ENCODE data around the gene ACVR1B. TPM values are rescaled to one million over a fixed set of nuclear protein-coding genes. Genes with fewer than 3 reads are reported as not detected.

Gene ACVR1B
- total RNA-seq, 1 experiment from 2014 or later: 112 TPM

DNA sequence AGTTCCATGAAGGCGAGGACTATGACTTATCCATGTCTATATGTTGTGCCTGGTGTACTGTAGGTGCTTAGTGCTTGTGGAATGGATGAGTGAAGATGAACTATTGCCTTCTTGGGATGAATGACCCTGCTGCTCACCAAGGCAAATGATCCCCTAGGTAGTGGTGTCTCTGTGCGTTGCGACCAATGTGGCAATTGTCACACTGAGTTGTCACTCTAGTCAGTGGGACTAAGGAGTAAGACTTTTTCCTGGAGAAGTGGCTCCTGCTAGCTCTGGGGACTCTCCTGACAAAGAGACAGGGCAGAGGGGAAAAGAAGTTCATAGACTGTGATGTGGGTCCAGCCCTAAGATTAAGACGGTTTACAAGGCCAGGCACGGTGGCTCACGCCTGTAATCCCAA lies 3.4 kb upstream of the ACVR1B start:
- POLR2A ChIA-PET: no interaction called here

DNA sequence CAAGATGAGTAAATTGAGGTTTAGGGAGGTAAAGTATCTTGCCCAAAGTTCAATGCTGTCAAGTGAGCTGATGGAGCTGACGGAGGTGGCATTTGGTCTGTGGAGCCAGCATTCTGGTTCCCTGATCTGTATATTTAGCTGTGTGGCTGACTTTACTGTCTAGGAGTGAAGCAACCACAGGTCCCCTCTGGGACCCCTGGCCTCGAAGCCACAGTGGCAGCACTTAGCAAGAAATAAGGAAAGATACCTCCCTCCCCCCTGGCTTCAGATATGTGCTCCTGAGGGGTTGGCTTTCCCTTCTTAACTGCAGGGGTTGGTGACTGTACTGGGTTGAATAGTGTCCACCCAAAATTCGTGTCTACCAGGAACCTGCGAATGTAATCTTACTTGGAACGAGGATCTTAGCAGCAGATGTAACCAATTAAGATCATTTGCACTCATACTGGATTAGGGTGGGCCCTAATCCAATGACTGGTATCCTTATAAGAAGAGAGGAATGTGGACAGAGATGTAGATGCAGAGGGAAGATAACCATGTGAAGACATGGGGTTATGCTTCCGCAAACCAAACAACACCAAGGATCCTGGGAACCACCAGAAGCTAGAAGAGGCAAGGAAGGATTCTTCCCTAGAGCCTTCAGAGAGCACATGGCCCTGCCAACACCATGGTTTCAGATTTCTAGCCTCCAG lies 2.0 kb upstream of the ACVR1B start:
- intact Hi-C loops (cut with micrococcal nuclease; ENCODE audit: unreplicated experiment): no loop called here
- Histone ChIP-seq H3K4me1 (peaks cover 10% of the 10 kb centered on the region), H3K36me3 (ENCODE audit: control insufficient read depth, insufficient read depth, low read length) (no peaks in the 10 kb centered on the region), H3K27me3 (replicated peaks; ENCODE audit: control insufficient read depth, insufficient read depth, low read length) (no peaks in the 10 kb centered on the region), H3K4me3 (ENCODE audit: low read depth, low read length) (no peak overlapping the region), H3K9me3 (peaks cover 9% of the 10 kb centered on the region)
- Mint-ChIP-seq H3K36me3 (ENCODE audit: insufficient read depth, unreplicated experiment) (peaks cover 15% of the 10 kb centered on the region), H3K27me3 (ENCODE audit: insufficient read depth, unreplicated experiment) (no peaks in the 10 kb centered on the region), H3K9me3 (ENCODE audit: unreplicated experiment) (peaks cover 11% of the 10 kb centered on the region), H3K4me3 (ENCODE audit: unreplicated experiment) (peak overlapping the region; percentile 38), H3K4me1 (ENCODE audit: low read depth, unreplicated experiment) (peaks cover 16% of the 10 kb centered on the region), H3K27ac (ENCODE audit: unreplicated experiment) (no peak overlapping the region)
- CTCF ChIA-PET: interaction anchor here (0.7 to 1.1 kb wide), 2 partner anchors 21 to 31 kb away, joined by 3 read pairs; no protein-coding TSS in a partner anchor
- TF ChIP-seq, protein P1, sequence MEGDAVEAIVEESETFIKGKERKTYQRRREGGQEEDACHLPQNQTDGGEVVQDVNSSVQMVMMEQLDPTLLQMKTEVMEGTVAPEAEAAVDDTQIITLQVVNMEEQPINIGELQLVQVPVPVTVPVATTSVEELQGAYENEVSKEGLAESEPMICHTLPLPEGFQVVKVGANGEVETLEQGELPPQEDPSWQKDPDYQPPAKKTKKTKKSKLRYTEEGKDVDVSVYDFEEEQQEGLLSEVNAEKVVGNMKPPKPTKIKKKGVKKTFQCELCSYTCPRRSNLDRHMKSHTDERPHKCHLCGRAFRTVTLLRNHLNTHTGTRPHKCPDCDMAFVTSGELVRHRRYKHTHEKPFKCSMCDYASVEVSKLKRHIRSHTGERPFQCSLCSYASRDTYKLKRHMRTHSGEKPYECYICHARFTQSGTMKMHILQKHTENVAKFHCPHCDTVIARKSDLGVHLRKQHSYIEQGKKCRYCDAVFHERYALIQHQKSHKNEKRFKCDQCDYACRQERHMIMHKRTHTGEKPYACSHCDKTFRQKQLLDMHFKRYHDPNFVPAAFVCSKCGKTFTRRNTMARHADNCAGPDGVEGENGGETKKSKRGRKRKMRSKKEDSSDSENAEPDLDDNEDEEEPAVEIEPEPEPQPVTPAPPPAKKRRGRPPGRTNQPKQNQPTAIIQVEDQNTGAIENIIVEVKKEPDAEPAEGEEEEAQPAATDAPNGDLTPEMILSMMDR (IDR thresholded peaks at IDR 0.05; ENCODE audit: insufficient read depth in 1 of 2, low read depth in 1 of 2, low read length in 1 of 2, severe bottlenecking in 1 of 2, unreplicated experiment in 1 of 2): no peak
- POLR2A ChIA-PET: no interaction called here
- no TSS peak for BruUV-seq (replicated peaks)
- DNase-seq: no peak

More for the DNA sequence above, 3.4 kb upstream of the ACVR1B start:
- H3K4me3 ChIP-seq (ENCODE audit: low read depth, low read length): no peak overlapping the region
- Mint-ChIP-seq H3K4me1 (ENCODE audit: low read depth, unreplicated experiment) (peaks cover 1% of the 10 kb centered on the region), H3K27me3 (ENCODE audit: insufficient read depth, unreplicated experiment) (no peaks in the 10 kb centered on the region), H3K4me3 (ENCODE audit: unreplicated experiment) (no peak overlapping the region), H3K9me3 (ENCODE audit: unreplicated experiment) (peaks cover 18% of the 10 kb centered on the region), H3K36me3 (ENCODE audit: insufficient read depth, unreplicated experiment) (peaks cover 6% of the 10 kb centered on the region), H3K27ac (ENCODE audit: unreplicated experiment) (no peak overlapping the region)
- H3K9me3 ChIP-seq: peaks cover 19% of the 10 kb centered on the region
- DNase-seq: no peak
- TF ChIP-seq, protein P1 (IDR thresholded peaks at IDR 0.05; ENCODE audit: insufficient read depth in 1 of 2, low read depth in 1 of 2, low read length in 1 of 2, severe bottlenecking in 1 of 2, unreplicated experiment in 1 of 2): no peak
- intact Hi-C loops (cut with micrococcal nuclease; ENCODE audit: unreplicated experiment): no loop called here
- H3K4me1 ChIP-seq: no peaks in the 10 kb centered on the region; the same call in 1 of the 2 replicates
- H3K27me3 ChIP-seq (replicated peaks; ENCODE audit: control insufficient read depth, insufficient read depth, low read length): no peaks in the 10 kb centered on the region
- no peaks in the 10 kb centered on the region for H3K36me3 ChIP-seq (ENCODE audit: control insufficient read depth, insufficient read depth, low read length)
- CTCF ChIA-PET: no interaction called here
- no TSS peak for BruUV-seq (replicated peaks)

DNA sequence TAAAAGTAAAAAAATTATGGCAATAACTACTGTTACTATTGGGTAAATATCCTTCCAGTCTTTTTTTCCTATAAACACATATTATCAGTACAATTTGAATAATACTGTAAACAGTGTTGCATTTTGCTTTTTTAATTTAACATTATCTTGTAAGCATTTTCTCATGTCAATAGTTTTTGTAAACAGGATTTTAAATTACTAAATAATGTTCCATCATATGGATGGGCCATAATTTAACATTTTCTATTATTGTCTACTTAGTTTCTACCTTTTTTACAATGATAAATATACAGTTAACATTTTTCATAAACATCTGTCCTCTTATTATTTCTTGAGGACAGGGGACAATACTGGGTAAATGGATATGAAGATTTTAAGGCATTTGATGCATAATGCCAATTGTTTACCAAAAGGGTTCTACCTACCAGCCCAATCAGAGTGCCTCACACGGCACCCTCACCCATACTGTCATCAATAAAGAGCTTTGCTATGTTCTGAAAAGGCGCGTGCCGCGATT lies 759 bp upstream of the ACVR1B start:
- intact Hi-C loops (cut with micrococcal nuclease; ENCODE audit: unreplicated experiment): loop anchor here (1.0 kb wide), 2 partner anchors 11 to 24 kb away; no protein-coding TSS in a partner anchor
- Histone ChIP-seq H3K4me1 (peaks cover 22% of the 10 kb centered on the region), H3K36me3 (ENCODE audit: control insufficient read depth, insufficient read depth, low read length) (no peaks in the 10 kb centered on the region), H3K27me3 (replicated peaks; ENCODE audit: control insufficient read depth, insufficient read depth, low read length) (no peaks in the 10 kb centered on the region), H3K4me3 (ENCODE audit: low read depth, low read length) (peak overlapping the region; percentile 61), H3K9me3 (no peaks in the 10 kb centered on the region)
- TF ChIP-seq, protein P1 (IDR thresholded peaks at IDR 0.05; ENCODE audit: insufficient read depth in 1 of 2, low read depth in 1 of 2, low read length in 1 of 2, severe bottlenecking in 1 of 2, unreplicated experiment in 1 of 2): no peak
- ChIA-PET POLR2A (no interaction called here), CTCF (interaction anchor here (1.4 kb wide), 1 partner anchor 75 kb away, joined by 6 read pairs; no protein-coding TSS in a partner anchor)
- Mint-ChIP-seq H3K9me3 (ENCODE audit: unreplicated experiment) (no peaks in the 10 kb centered on the region), H3K4me1 (ENCODE audit: low read depth, unreplicated experiment) (peaks cover 28% of the 10 kb centered on the region), H3K36me3 (ENCODE audit: insufficient read depth, unreplicated experiment) (peaks cover 15% of the 10 kb centered on the region), H3K27ac (ENCODE audit: unreplicated experiment) (peak overlapping the region; percentile 59), H3K27me3 (ENCODE audit: insufficient read depth, unreplicated experiment) (no peaks in the 10 kb centered on the region), H3K4me3 (ENCODE audit: unreplicated experiment) (peak overlapping the region; percentile 87)
- no peak for DNase-seq
- BruUV-seq (replicated peaks): TSS peak; percentile 31

Data from Caco-2 (cell line).